GM12891 (cell line): ENCODE data around the gene STAP2.

ENCODE experiments used
- POLR2A ChIP-seq: IDR thresholded peaks from 2 replicates; pipeline ENCODE4 v1.6.1; 2011; ENCODE audit warnings: low read depth, low read length, control low read depth
- POLR2AphosphoS5 ChIP-seq: IDR thresholded peaks from 2 replicates; pipeline ENCODE4 v1.6.1; 2011; ENCODE audit warnings: low read depth, low read length, control low read depth
- SPI1 ChIP-seq: IDR thresholded peaks from 2 replicates; pipeline ENCODE4 v1.6.1; 2011; ENCODE audit warnings: low read depth, low read length, control low read depth
- TAF1 ChIP-seq: IDR thresholded peaks from 2 replicates; pipeline ENCODE4 v1.6.1; 2011; ENCODE audit warnings: low read depth, low read length, control low read depth

GRCh38 chr19:4342314-4342614 is 3.6 kb upstream of the STAP2 start:
- TF ChIP-seq TAF1 = no peak
- no peak for TF ChIP-seq POLR2A
- TF ChIP-seq SPI1 = 0 out of 2 replicates have a peak, but pooled peaks have one; percentile 30
- TF ChIP-seq POLR2AphosphoS5 = no peak
